Adrenal gland (tissue), 12 donors: Measurements from ENCODE around the gene PARP8. TPM values are rescaled to one million over a fixed set of nuclear protein-coding genes. Genes with fewer than 3 reads are reported as not detected.
A peak's percentile ranks its signal among the peaks of the same experiment; 100 is the strongest.

Experiments used
- DNase-seq, 7 donors: peaks; one replicate each; pipeline ENCODE4 v3.0.0-alpha.2; 2019 to 2020
- H3K27ac ChIP-seq, 5 donors: fragments of 200-600 bp; sonication (generic) in 4 of 5; 1 replicate in 3 of 5; 2 replicates in 2 of 5; pipeline versions ENCODE4 v1.5.1 to v1.8.0; 2016 to 2020; ENCODE audit warnings: mild to moderate bottlenecking in 1 of 5
- H3K27me3 ChIP-seq: fragments of 200-600 bp; 2 replicates; pipeline ENCODE4 v1.8.0; 2021
- H3K36me3 ChIP-seq, 2 donors: fragments of 200-600 bp; replicated peaks in 1 of 2; 1 replicate in 1 of 2; 2 replicates in 1 of 2; pipeline versions ENCODE4 v1.5.1 to v1.8.0; 2018 to 2022
- H3K4me1 ChIP-seq, 2 donors: fragments of 200-600 bp; replicated peaks in 1 of 2; 1 replicate in 1 of 2; 2 replicates in 1 of 2; pipeline versions ENCODE4 v1.5.1 to v1.8.0; 2018 to 2021
- H3K4me3 ChIP-seq, 4 donors: fragments of 200-600 bp; sonication (generic) in 3 of 4; one replicate each; pipeline ENCODE4 v1.5.1; 2016 to 2018
- H3K9me3 ChIP-seq, 3 donors: fragments of 200-600 bp; sonication (generic) in 1 of 3; replicated peaks in 1 of 3; 1 replicate in 2 of 3; 2 replicates in 1 of 3; pipeline versions ENCODE4 v1.5.1 to v1.8.0; 2016 to 2021
- POLR2A ChIP-seq, 2 donors: fragments of 450-650 bp; IDR thresholded peaks; one replicate each; pipeline ENCODE4 v1.6.1; 2017; ENCODE audit warnings: antibody characterized with exemption in 2 of 2, mild to moderate bottlenecking in 2 of 2, moderate library complexity in 1 of 2
- WGBS, 4 donors: extraction: QIAGEN DNeasy Blood & Tissue Kit in 2 of 4; methylation state at CpG; one replicate each; pipeline versions ENCODE4 v1.1.5 to v1.1.7; 2013 to 2017; 5-methylcytosine and 5-hydroxymethylcytosine counted together
- intact Hi-C, 2 donors: fragments of 100-400 bp; cut with DNase I; formaldehyde crosslinking; loops; one replicate each; pipeline versions ENCODE4 v1.14.1 to v1.15.0; 2022 to 2023
- polyA plus RNA-seq, 3 donors: library from polyadenylated mRNA; stranded (reverse); fragments of 200-250 nt in 2 of 3; fragments of 350-450 nt in 1 of 3; fragmentation: Illumina TruSeq in 1 of 3; extraction: RNeasy Lipid Tissue Mini Kit (QIAGEN cat#74804) in 1 of 3; gene quantifications; one replicate each; pipeline ENCODE4 v1.2.3, GENCODE V29; 2013 to 2014
- total RNA-seq, 9 donors: library from RNA; depleted of rRNA in 4 of 9; stranded (reverse); fragments of >200 nt in 4 of 9; fragments of 120-200 nt in 1 of 9; fragmentation: NEBNext Ultra II Directional in 1 of 9; extraction: Animal tissue kit (Norgen Biotek cat#: 25700) in 1 of 9; gene quantifications; one replicate each; pipeline versions ENCODE4 v1.1.0 to v1.2.4, GENCODE V29; 2013 to 2023
- TF ChIP-seq, protein P1 (sequence below), 6 experiments: fragments of 450-650 bp in 4 of 6; fragments of 200-600 bp in 2 of 6; sonication (generic) in 1 of 6; IDR thresholded peaks; 1 replicate in 5 of 6; 2 replicates in 1 of 6; pipeline versions ENCODE4 v1.5.1 to v1.8.0; 2016 to 2021; ENCODE audit warnings: antibody characterized with exemption in 6 of 6, mild to moderate bottlenecking in 2 of 6, moderate library complexity in 1 of 6
- donor health status: healthy with polysubstance abuse.
- donor health status: Bipolar disorder and iron deficiency.
- donor health status: DM: yes; HTN: yes; CAD: no.
- donor health status: DM: no; HTN: no; CAD: no.
- donor health status: DM: no; HTN: no; CAD: no.
- donor health status: DM: yes; HTN: yes; CAD: no.

The PARP8 gene
- total and polyA plus RNA-seq, 12 donors = 7.5 to 41.8 (median 24.0) TPM

DNA sequence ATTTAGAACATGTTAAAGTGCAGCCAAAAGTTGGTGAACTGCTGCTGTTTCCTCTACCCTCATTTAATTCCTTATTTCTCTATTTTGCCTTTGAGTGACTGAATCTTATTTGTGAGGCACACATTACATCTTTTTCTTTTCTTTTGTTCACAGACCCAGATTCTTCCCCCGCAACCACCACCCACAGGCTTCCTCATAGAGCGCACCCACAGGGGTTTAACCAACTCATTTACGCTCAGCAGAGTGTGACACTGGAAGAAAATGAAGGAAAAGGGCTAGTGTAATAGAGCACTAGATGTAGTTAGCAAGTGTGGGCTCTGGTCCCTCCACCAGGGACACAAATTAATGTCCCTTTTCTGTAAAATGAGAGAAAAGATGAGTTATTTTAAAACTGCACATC lies 200.7 kb downstream of the PARP8 start:
- DNase-seq = no peak
- TF ChIP-seq POLR2A (IDR thresholded peaks at IDR 0.05) = no peak
- TF ChIP-seq, protein P1, sequence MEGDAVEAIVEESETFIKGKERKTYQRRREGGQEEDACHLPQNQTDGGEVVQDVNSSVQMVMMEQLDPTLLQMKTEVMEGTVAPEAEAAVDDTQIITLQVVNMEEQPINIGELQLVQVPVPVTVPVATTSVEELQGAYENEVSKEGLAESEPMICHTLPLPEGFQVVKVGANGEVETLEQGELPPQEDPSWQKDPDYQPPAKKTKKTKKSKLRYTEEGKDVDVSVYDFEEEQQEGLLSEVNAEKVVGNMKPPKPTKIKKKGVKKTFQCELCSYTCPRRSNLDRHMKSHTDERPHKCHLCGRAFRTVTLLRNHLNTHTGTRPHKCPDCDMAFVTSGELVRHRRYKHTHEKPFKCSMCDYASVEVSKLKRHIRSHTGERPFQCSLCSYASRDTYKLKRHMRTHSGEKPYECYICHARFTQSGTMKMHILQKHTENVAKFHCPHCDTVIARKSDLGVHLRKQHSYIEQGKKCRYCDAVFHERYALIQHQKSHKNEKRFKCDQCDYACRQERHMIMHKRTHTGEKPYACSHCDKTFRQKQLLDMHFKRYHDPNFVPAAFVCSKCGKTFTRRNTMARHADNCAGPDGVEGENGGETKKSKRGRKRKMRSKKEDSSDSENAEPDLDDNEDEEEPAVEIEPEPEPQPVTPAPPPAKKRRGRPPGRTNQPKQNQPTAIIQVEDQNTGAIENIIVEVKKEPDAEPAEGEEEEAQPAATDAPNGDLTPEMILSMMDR (IDR thresholded peaks at IDR 0.05) = no peak
- intact Hi-C loops = no loop called here

DNA sequence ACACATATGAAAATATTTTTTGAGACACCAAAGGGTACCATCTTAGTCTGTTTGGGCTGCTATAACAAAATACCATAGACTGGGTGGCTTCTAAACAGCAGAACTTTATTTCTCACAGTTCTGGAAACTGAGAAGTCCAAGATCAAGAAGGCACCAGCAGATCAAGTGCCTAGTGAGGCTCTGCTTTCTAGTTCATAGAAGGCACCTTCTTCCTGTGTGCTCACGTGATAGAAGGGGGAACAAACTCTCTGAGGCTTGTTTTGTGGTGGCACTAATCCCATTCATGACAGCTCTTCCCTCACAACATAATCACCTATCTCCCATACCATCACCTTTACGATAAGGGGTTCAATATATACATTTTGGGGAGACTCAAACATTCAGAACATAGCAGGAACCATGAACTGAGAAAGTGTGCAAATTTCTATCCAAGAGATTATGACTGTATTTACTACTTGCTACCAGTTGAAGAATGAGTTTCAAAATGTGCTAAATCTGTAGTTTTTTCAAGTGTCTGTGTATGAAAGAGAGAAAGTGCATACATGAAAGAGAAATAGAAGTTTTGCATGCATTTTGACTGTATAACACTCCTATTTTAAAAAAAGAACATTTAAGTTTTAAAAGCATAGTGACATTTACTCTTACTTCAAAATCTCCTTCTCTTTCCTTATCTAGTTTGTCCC lies 207.3 kb downstream of the PARP8 start:
- intact Hi-C loops = no loop called here
- no peak for DNase-seq
- Histone ChIP-seq H3K27ac (no peak overlapping the region), H3K27me3 (no peaks in the 10 kb centered on the region), H3K4me1 (no peaks in the 10 kb centered on the region), H3K36me3 (no peaks in the 10 kb centered on the region), H3K4me3 (no peak overlapping the region), H3K9me3 (no peaks in the 10 kb centered on the region)
- TF ChIP-seq, protein P1 (IDR thresholded peaks at IDR 0.05) = no peak
- TF ChIP-seq POLR2A (IDR thresholded peaks at IDR 0.05) = no peak
- WGBS, 4 donors = 44 to 62% (median 53%) methylated on average over 2 of the region's 2 CpGs

More for the DNA sequence above, 200.7 kb downstream of the PARP8 start:
- Histone ChIP-seq H3K36me3 (no peaks in the 10 kb centered on the region), H3K27me3 (no peaks in the 10 kb centered on the region), H3K27ac (no peak overlapping the region), H3K4me3 (no peak overlapping the region), H3K4me1 (no peaks in the 10 kb centered on the region), H3K9me3 (no peaks in the 10 kb centered on the region)
- WGBS, 4 donors = 82 to 88% (median 83%) methylated on average over 3 of the region's 3 CpGs

DNA sequence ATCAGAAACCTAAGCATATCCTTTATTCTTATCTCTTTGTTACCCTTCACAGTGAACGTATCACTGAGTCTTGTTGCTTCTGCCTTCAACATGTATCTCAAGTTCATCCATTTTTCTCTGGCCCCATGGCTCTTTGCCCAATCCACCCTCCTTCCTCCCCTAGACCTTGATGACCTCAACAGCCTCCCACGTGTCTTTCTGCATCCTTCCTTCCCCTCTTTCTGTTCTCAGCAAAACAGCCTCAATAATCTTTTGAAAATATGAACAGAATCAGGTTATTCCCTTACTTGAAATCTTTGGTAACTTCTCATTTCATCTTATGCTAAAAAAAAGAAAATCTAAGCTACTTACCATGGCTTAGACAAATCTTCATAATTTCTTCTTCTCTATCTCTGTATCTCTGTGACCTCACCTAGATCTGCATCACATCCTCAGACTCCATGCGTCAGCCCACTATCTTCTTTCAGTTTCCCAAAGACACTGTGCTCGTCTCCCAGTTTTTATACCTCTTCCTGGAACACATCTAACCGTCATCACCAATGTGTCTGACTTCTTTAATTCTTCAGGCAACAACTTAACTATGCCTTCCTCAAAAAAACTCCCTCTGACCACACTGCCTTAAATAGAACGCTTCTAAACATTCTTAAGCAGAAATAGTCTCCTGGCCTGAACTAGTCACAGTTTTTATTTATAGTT lies 208.0 kb downstream of the PARP8 start:
- peak overlapping the region in 1 of 5 donors; percentile 22 for H3K27ac ChIP-seq
- H3K36me3 ChIP-seq = no peaks in the 10 kb centered on the region
- TF ChIP-seq POLR2A (IDR thresholded peaks at IDR 0.05) = no peak
- peak in 4 of 7 donors; percentile 9 to 27 (median 18) for DNase-seq
- intact Hi-C loops = no loop called here
- no peaks in the 10 kb centered on the region for H3K27me3 ChIP-seq
- no peaks in the 10 kb centered on the region for H3K9me3 ChIP-seq
- H3K4me3 ChIP-seq = no peak overlapping the region
- no peaks in the 10 kb centered on the region for H3K4me1 ChIP-seq
- WGBS, 4 donors = 34 to 42% (median 39%) methylated on average over 6 of the region's 6 CpGs

DNA sequence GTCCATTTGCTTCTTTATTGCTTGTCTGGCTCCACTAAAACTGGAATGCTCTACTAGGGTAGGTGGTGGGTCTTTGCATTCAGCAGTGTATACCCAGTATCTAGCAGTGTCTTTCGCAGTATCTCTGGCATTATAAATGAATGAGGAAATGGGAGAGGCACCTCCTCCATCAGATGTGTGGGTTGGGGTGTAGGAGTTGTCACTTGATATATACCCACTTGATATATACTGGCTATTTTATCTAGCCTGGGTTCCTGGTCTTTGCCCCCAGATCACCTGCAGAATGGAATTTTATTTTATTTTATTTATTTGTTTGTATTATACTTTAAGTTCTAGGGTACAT lies 208.5 kb downstream of the PARP8 start:
- TF ChIP-seq, protein P1 (IDR thresholded peaks at IDR 0.05) = no peak
- no peak for TF ChIP-seq POLR2A (IDR thresholded peaks at IDR 0.05)
- H3K27ac ChIP-seq = no peak overlapping the region

More for the DNA sequence above, 208.5 kb downstream of the PARP8 start:
- Histone ChIP-seq H3K36me3 (no peaks in the 10 kb centered on the region), H3K4me1 (no peaks in the 10 kb centered on the region), H3K4me3 (no peak overlapping the region), H3K27me3 (no peaks in the 10 kb centered on the region), H3K9me3 (no peaks in the 10 kb centered on the region)
- WGBS, 4 donors = 73 to 81% (median 74%) methylated on average over 1 of the region's 1 CpG
- intact Hi-C loops = no loop called here
- DNase-seq = no peak
